LNCAP (cell line): ENCODE data around the gene SPON1.

ENCODE experiments used
- CTCF ChIP-seq: fragments of 450-650 bp; IDR thresholded peaks from 2 replicates; pipeline ENCODE4 v1.5.1; 2017; ENCODE audit warnings: mild to moderate bottlenecking

SPON1 gene

GRCh38 chr11:14212986-14213385 lies 250.5 kb downstream of the SPON1 start:
- no peak for TF ChIP-seq CTCF

- TF ChIP-seq CTCF = no peak
Observed at GRCh38 chr11:14218728-14219127, 256.2 kb downstream of the SPON1 start.

- no peak for TF ChIP-seq CTCF
Observed at GRCh38 chr11:14223636-14224288, 261.2 kb downstream of the SPON1 start.

- no peak for TF ChIP-seq CTCF
Observed at GRCh38 chr11:14224395-14224794, 261.9 kb downstream of the SPON1 start.

- TF ChIP-seq CTCF = no peak
Observed at GRCh38 chr11:14225666-14226065, 263.1 kb downstream of the SPON1 start.

- TF ChIP-seq CTCF = no peak
Observed at GRCh38 chr11:14228356-14228755, 265.8 kb downstream of the SPON1 start.

GRCh38 chr11:14229472-14229871 lies 266.9 kb downstream of the SPON1 start:
- no peak for TF ChIP-seq CTCF

- TF ChIP-seq CTCF = no peak
Observed at GRCh38 chr11:14230407-14230806, 267.9 kb downstream of the SPON1 start.
